Measurements from ENCODE around the gene SLC9A4. TPM values are rescaled to one million over a fixed set of nuclear protein-coding genes. Genes with fewer than 3 reads are reported as not detected.

SLC9A4 gene
- total and polyA plus RNA-seq, 2 donors (not counting 3 experiments of a cell fraction or from before 2014, with no cell fraction given) = not detected

DNA sequence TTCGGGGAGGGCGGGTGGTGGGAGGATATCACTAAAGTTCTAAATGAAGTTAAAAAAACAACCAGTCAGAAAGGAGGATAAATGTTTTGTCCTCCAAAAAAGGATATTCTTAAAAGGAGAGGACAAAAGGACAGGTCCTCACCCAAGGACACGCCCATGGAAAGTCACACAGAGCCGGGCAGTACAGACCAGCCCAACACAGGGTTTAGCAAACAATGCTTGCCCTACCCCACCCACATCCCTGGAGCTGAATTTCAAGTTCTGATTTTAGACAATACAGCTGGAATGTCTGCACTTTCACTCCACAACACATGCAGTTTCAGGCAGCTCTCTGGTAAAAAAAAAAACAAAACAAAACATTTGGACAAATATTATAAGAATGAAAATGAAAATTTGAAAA, 67.9 kb downstream of the SLC9A4 start:
- H3K9ac ChIP-seq (replicated peaks; ENCODE audit: extremely low read depth, insufficient read depth, low read length) = no peak overlapping the region
- dilution Hi-C loops (cut with MboI; ENCODE audit: extremely low pct_ligation_motif_present, low sequenced_read_pairs) (no loop called here), intact Hi-C loops (cut with micrococcal nuclease) (no loop called here)
- POLR2A ChIA-PET = no interaction called here
- no peaks in the 10 kb centered on the region for H3K36me3 ChIP-seq (ENCODE audit: control insufficient read depth in 2 of 2, extremely low read depth in 1 of 2, insufficient read depth in 2 of 2, low read length in 2 of 2)
- no peak for FAIRE-seq
- no peaks in the 10 kb centered on the region for H3K9me1 ChIP-seq (replicated peaks; ENCODE audit: control insufficient read depth, extremely low read depth, insufficient read depth, low read length)
- H3K4me3 ChIP-seq (replicated peaks in 1 of 3; ENCODE audit: insufficient read depth in 1 of 3, low read depth in 1 of 3, low read length in 3 of 3) = no peak overlapping the region
- no peak overlapping the region for H2AFZ ChIP-seq (ENCODE audit: low read depth, low read length)
- H4K20me1 ChIP-seq (replicated peaks; ENCODE audit: control insufficient read depth, extremely low read depth, insufficient read depth, low read length) = no peaks in the 10 kb centered on the region
- CTCF ChIA-PET = no interaction called here
- H3K9me3 ChIP-seq (replicated peaks; ENCODE audit: control insufficient read depth, insufficient read depth, low read length) = no peaks in the 10 kb centered on the region
- TF ChIP-seq, protein P1, sequence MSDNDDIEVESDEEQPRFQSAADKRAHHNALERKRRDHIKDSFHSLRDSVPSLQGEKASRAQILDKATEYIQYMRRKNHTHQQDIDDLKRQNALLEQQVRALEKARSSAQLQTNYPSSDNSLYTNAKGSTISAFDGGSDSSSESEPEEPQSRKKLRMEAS (IDR thresholded peaks at IDR 0.05; ENCODE audit: insufficient read depth, insufficient read length) = no peak
- no peak for TF ChIP-seq POLR2AphosphoS5 (IDR thresholded peaks at IDR 0.05; ENCODE audit: insufficient read depth, low read depth, low read length)
- no peak for TF ChIP-seq GATA2 (IDR thresholded peaks at IDR 0.05; ENCODE audit: insufficient read depth, insufficient read length, low read depth, low read length)
- TF ChIP-seq POLR2A (IDR thresholded peaks at IDR 0.05; ENCODE audit: low read depth, low read length) = no peak
- no peak for TF ChIP-seq MYC (IDR thresholded peaks at IDR 0.05; ENCODE audit: low read depth, low read length)
- TF ChIP-seq, protein P2, sequence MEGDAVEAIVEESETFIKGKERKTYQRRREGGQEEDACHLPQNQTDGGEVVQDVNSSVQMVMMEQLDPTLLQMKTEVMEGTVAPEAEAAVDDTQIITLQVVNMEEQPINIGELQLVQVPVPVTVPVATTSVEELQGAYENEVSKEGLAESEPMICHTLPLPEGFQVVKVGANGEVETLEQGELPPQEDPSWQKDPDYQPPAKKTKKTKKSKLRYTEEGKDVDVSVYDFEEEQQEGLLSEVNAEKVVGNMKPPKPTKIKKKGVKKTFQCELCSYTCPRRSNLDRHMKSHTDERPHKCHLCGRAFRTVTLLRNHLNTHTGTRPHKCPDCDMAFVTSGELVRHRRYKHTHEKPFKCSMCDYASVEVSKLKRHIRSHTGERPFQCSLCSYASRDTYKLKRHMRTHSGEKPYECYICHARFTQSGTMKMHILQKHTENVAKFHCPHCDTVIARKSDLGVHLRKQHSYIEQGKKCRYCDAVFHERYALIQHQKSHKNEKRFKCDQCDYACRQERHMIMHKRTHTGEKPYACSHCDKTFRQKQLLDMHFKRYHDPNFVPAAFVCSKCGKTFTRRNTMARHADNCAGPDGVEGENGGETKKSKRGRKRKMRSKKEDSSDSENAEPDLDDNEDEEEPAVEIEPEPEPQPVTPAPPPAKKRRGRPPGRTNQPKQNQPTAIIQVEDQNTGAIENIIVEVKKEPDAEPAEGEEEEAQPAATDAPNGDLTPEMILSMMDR (IDR thresholded peaks at IDR 0.05; ENCODE audit: extremely low read depth in 1 of 2, insufficient read depth in 1 of 2, low read depth in 1 of 2, low read length in 2 of 2) = no peak
- no peak for TF ChIP-seq JUN (IDR thresholded peaks at IDR 0.05; ENCODE audit: borderline replicate concordance, insufficient read depth, insufficient read length, low read depth)
- no peak for TF ChIP-seq EZH2 (IDR thresholded peaks at IDR 0.05; ENCODE audit: borderline replicate concordance, low read depth, low read length, severe bottlenecking)
- no peak for TF ChIP-seq FOS (IDR thresholded peaks at IDR 0.05; ENCODE audit: borderline replicate concordance, insufficient read depth, low read length)
- peaks cover 5 to 32% of the 10 kb centered on the region in 2 experiments for H3K27me3 ChIP-seq (ENCODE audit: control insufficient read depth in 2 of 2, insufficient read depth in 2 of 2, low read length in 2 of 2)
- no TSS peak for BruUV-seq (replicated peaks)
- no peaks in the 10 kb centered on the region for H3K4me1 ChIP-seq (ENCODE audit: control insufficient read depth, extremely low read depth, insufficient read depth, low read length)
- H3K4me2 ChIP-seq (ENCODE audit: insufficient read depth, low read length) = no peak overlapping the region
- H3K79me2 ChIP-seq (ENCODE audit: control insufficient read depth, insufficient read depth, low read length) = no peaks in the 10 kb centered on the region
- DNase-seq (ENCODE audit: low read depth, low spot score) = no peak
- no peak overlapping the region for H3K27ac ChIP-seq (ENCODE audit: insufficient read depth, low read depth, low read length)

All from endothelial cell of umbilical vein (primary cell).